B cell (primary cell): ENCODE measurements around the gene GADL1.

Experiments
- CTCF ChIP-seq: fragments of 200-600 bp; IDR thresholded peaks from one replicate; pipeline ENCODE4 v1.8.0; 2022; ENCODE audit warnings: antibody characterized with exemption, mild to moderate bottlenecking
- EZH2 ChIP-seq: IDR thresholded peaks from 2 replicates; pipeline ENCODE4 v1.6.1; 2012; ENCODE audit warnings: borderline replicate concordance, low read depth, mild to moderate bottlenecking, moderate library complexity, low read length; ENCODE audit not compliant: insufficient read depth, poor library complexity, severe bottlenecking

GRCh38 chr3:30733209-30733608 lies 161.3 kb downstream of the GADL1 start:
- no peak for TF ChIP-seq CTCF
- no peak for TF ChIP-seq EZH2
